Stomach (tissue), 4 donors: ENCODE results near the gene C17orf58.
"Not testable (repeated sequence)": the region's sequence is repeated elsewhere in the genome, so short reads cannot be mapped to it uniquely, and the experiment has no call there.

Experiments
- POLR2A ChIP-seq, 4 donors: fragments of 450-650 bp; IDR thresholded peaks; one replicate each; pipeline ENCODE4 v1.6.1; 2016; ENCODE audit warnings: antibody characterized with exemption in 4 of 4, control low read depth in 2 of 4, mild to moderate bottlenecking in 1 of 4, moderate library complexity in 1 of 4
- POLR2AphosphoS5 ChIP-seq, 3 donors: sonication (generic); formaldehyde crosslinking; IDR thresholded peaks; one replicate each; pipeline ENCODE4 v1.6.1; 2016; ENCODE audit warnings: antibody characterized with exemption in 3 of 3
- TF ChIP-seq, protein P1 (sequence below), 7 experiments: fragments of 450-650 bp in 4 of 7; fragments of 200-600 bp in 3 of 7; sonication (generic) in 3 of 7; IDR thresholded peaks; one replicate each; pipeline ENCODE4 v1.5.1; 2016 to 2019; ENCODE audit warnings: antibody characterized with exemption in 7 of 7, control low read depth in 2 of 7, mild to moderate bottlenecking in 1 of 7

DNA sequence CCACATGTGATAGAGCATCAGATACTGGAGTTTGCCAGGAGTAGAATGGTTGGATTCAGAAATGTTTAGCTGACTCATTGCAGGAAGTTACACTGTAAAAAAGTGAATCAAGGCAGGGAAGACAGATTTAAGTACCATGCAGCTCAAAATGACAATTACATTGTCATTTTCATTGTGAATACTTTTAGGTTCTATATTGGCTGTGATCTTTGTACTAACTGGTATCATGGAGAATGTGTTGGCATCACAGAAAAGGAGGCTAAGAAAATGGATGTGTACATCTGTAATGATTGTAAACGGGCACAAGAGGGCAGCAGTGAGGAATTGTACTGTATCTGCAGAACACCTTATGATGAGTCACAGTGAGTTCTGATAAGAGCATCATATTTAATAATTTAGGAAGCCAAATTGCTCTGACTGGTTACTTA lies 33.1 kb downstream of the C17orf58 start:
- TF ChIP-seq, protein P1, sequence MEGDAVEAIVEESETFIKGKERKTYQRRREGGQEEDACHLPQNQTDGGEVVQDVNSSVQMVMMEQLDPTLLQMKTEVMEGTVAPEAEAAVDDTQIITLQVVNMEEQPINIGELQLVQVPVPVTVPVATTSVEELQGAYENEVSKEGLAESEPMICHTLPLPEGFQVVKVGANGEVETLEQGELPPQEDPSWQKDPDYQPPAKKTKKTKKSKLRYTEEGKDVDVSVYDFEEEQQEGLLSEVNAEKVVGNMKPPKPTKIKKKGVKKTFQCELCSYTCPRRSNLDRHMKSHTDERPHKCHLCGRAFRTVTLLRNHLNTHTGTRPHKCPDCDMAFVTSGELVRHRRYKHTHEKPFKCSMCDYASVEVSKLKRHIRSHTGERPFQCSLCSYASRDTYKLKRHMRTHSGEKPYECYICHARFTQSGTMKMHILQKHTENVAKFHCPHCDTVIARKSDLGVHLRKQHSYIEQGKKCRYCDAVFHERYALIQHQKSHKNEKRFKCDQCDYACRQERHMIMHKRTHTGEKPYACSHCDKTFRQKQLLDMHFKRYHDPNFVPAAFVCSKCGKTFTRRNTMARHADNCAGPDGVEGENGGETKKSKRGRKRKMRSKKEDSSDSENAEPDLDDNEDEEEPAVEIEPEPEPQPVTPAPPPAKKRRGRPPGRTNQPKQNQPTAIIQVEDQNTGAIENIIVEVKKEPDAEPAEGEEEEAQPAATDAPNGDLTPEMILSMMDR (IDR thresholded peaks at IDR 0.05) = peak in 5 of 7 experiments; percentile 54 to 82 (median 67)
- TF ChIP-seq POLR2AphosphoS5 (IDR thresholded peaks at IDR 0.05) = peak in 1 of 3 donors; percentile 27
- TF ChIP-seq POLR2A (IDR thresholded peaks at IDR 0.05) = not testable (repeated sequence)
